GM06990 (cell line): ENCODE data around the gene FBXL20.

Experiments
- DNase-seq: peaks from one replicate; pipeline ENCODE4 v3.0.0-alpha.2; 2011; ENCODE audit not compliant: insufficient read length; ENCODE audit errors: extremely low read depth
- H3K27me3 ChIP-seq: replicated peaks from 2 replicates; pipeline ENCODE4 v1.6.0; 2011; ENCODE audit warnings: low read length; ENCODE audit not compliant: control insufficient read depth, insufficient read depth
- H3K36me3 ChIP-seq: 2 replicates; pipeline ENCODE4 v1.5.1; 2011; ENCODE audit warnings: low read length; ENCODE audit not compliant: control insufficient read depth, insufficient read depth
- H3K4me3 ChIP-seq: replicated peaks from 2 replicates; pipeline ENCODE4 v1.5.1; 2011; ENCODE audit warnings: low read depth, mild to moderate bottlenecking, control low read depth, low read length
- CTCF ChIP-seq: IDR thresholded peaks from 2 replicates; pipeline ENCODE4 v1.5.1; 2011; ENCODE audit warnings: low read length, control low read depth, mild to moderate bottlenecking, inconsistent platforms; ENCODE audit not compliant: insufficient read depth, poor library complexity, severe bottlenecking

The FBXL20 gene

GRCh38 chr17:39217734-39218369 lies 183.6 kb downstream of the FBXL20 start:
- no peaks in the 10 kb centered on the region for H3K36me3 ChIP-seq
- no peak for DNase-seq
- TF ChIP-seq CTCF: no peak
- H3K4me3 ChIP-seq: 0 out of 2 replicates have a peak overlapping the region, but pooled peaks have one; percentile 15
- H3K27me3 ChIP-seq: no peaks in the 10 kb centered on the region; the same call in none of the 2 replicates

- H3K36me3 ChIP-seq: no peaks in the 10 kb centered on the region
- no peak for TF ChIP-seq CTCF
- no peak for DNase-seq
- H3K27me3 ChIP-seq: no peaks in the 10 kb centered on the region; the same call in none of the 2 replicates
- H3K4me3 ChIP-seq: no peak overlapping the region
Observed at GRCh38 chr17:39213852-39214251, 187.6 kb downstream of the FBXL20 start.

GRCh38 chr17:39212841-39213480 lies 188.5 kb downstream of the FBXL20 start:
- H3K27me3 ChIP-seq: no peaks in the 10 kb centered on the region; the same call in none of the 2 replicates
- DNase-seq: no peak
- H3K36me3 ChIP-seq: no peaks in the 10 kb centered on the region
- no peak for TF ChIP-seq CTCF
- H3K4me3 ChIP-seq: no peak overlapping the region

- no peaks in the 10 kb centered on the region; the same call in none of the 2 replicates for H3K27me3 ChIP-seq
- no peak overlapping the region for H3K4me3 ChIP-seq
- TF ChIP-seq CTCF: no peak
- no peaks in the 10 kb centered on the region for H3K36me3 ChIP-seq
- no peak for DNase-seq
Observed at GRCh38 chr17:39212195-39212810, 189.1 kb downstream of the FBXL20 start.

GRCh38 chr17:39210093-39210434 lies 191.4 kb downstream of the FBXL20 start:
- H3K27me3 ChIP-seq: no peaks in the 10 kb centered on the region; the same call in 1 of the 2 replicates
- no peak for DNase-seq
- TF ChIP-seq CTCF: no peak
- H3K4me3 ChIP-seq: peak overlapping the region; percentile 36
- H3K36me3 ChIP-seq: no peaks in the 10 kb centered on the region; the same call in 1 of the 2 replicates
